Measurements from ENCODE around the gene TMEM266.

Gene TMEM266

GRCh38 chr15:76177491-76178040 lies 117.8 kb downstream of the TMEM266 start:
- no peak overlapping the region for H3K56ac ChIP-seq (ENCODE audit: low read length)
- H3K36me3 ChIP-seq (ENCODE audit: control insufficient read depth, insufficient read depth, low read length), result no peaks in the 10 kb centered on the region
- no peaks in the 10 kb centered on the region for H3K4me1 ChIP-seq (ENCODE audit: control insufficient read depth, low read depth, low read length)
- no peak overlapping the region for H2BK5ac ChIP-seq (ENCODE audit: low read length)
- no peak for DNase-seq
- H3K23ac ChIP-seq (ENCODE audit: low read length), result no peak overlapping the region
- H2AK5ac ChIP-seq (ENCODE audit: low read length), result no peak overlapping the region
- H3K27me3 ChIP-seq (ENCODE audit: insufficient read depth, low read length, poor library complexity), result no peaks in the 10 kb centered on the region
- H3K18ac ChIP-seq (ENCODE audit: low read length), result no peak overlapping the region
- H3K4me3 ChIP-seq (ENCODE audit: low read length), result no peak overlapping the region
- H3K27ac ChIP-seq (ENCODE audit: low read depth, low read length), result no peak overlapping the region
- no CpG with 5 or more reads among the region's 15 CpGs for WGBS (ENCODE audit: extremely low coverage, insufficient coverage, low lambda C conversion rate)
- H2BK15ac ChIP-seq (replicated peaks; ENCODE audit: low read depth), result no peak overlapping the region
- no peak overlapping the region for H3K4me2 ChIP-seq (ENCODE audit: low read length)
- no peak overlapping the region for H4K5ac ChIP-seq (ENCODE audit: low read length)
- no peaks in the 10 kb centered on the region for H3K79me1 ChIP-seq (ENCODE audit: low read length)
- no peak overlapping the region for H4K8ac ChIP-seq (ENCODE audit: low read depth, low read length)
- H2BK120ac ChIP-seq (ENCODE audit: low read depth, low read length), result no peak overlapping the region
- no peaks in the 10 kb centered on the region for H3K79me2 ChIP-seq (ENCODE audit: control insufficient read depth, insufficient read depth, low read length)
- no peak overlapping the region for H3K9ac ChIP-seq (ENCODE audit: low read length)
- no peak overlapping the region for H3K4ac ChIP-seq (ENCODE audit: low read depth, low read length)

GRCh38 chr15:76178296-76179000 lies 118.7 kb downstream of the TMEM266 start:
- H3K27me3 ChIP-seq (ENCODE audit: insufficient read depth, low read length, poor library complexity), result no peaks in the 10 kb centered on the region
- no peaks in the 10 kb centered on the region for H3K79me2 ChIP-seq (ENCODE audit: control insufficient read depth, insufficient read depth, low read length)
- no peak overlapping the region for H3K56ac ChIP-seq (ENCODE audit: low read length)
- no peak overlapping the region for H3K4me2 ChIP-seq (ENCODE audit: low read length)
- H3K79me1 ChIP-seq (ENCODE audit: low read length), result no peaks in the 10 kb centered on the region
- H3K23ac ChIP-seq (ENCODE audit: low read length), result no peak overlapping the region
- H3K4me3 ChIP-seq (ENCODE audit: low read length), result no peak overlapping the region
- no CpG with 5 or more reads among the region's 21 CpGs for WGBS (ENCODE audit: extremely low coverage, insufficient coverage, low lambda C conversion rate)
- H3K27ac ChIP-seq (ENCODE audit: low read depth, low read length), result no peak overlapping the region
- H2BK5ac ChIP-seq (ENCODE audit: low read length), result no peak overlapping the region
- DNase-seq, result no peak
- H2BK15ac ChIP-seq (replicated peaks; ENCODE audit: low read depth), result no peak overlapping the region
- H3K18ac ChIP-seq (ENCODE audit: low read length), result no peak overlapping the region
- H2AK5ac ChIP-seq (ENCODE audit: low read length), result no peak overlapping the region
- no peak overlapping the region for H3K9ac ChIP-seq (ENCODE audit: low read length)
- H2BK120ac ChIP-seq (ENCODE audit: low read depth, low read length), result no peak overlapping the region
- H3K4me1 ChIP-seq (ENCODE audit: control insufficient read depth, low read depth, low read length), result no peaks in the 10 kb centered on the region
- H4K5ac ChIP-seq (ENCODE audit: low read length), result no peak overlapping the region
- H3K36me3 ChIP-seq (ENCODE audit: control insufficient read depth, insufficient read depth, low read length), result no peaks in the 10 kb centered on the region
- H4K8ac ChIP-seq (ENCODE audit: low read depth, low read length), result no peak overlapping the region
- H3K4ac ChIP-seq (ENCODE audit: low read depth, low read length), result no peak overlapping the region

- H3K4me3 ChIP-seq (ENCODE audit: low read length), result no peak overlapping the region
- no CpG with 5 or more reads among the region's 4 CpGs for WGBS (ENCODE audit: extremely low coverage, insufficient coverage, low lambda C conversion rate)
- no peak for DNase-seq
- no peak overlapping the region for H2BK120ac ChIP-seq (ENCODE audit: low read depth, low read length)
- H3K4ac ChIP-seq (ENCODE audit: low read depth, low read length), result no peak overlapping the region
- no peaks in the 10 kb centered on the region for H3K79me1 ChIP-seq (ENCODE audit: low read length)
- no peak overlapping the region for H2BK5ac ChIP-seq (ENCODE audit: low read length)
- H3K79me2 ChIP-seq (ENCODE audit: control insufficient read depth, insufficient read depth, low read length), result no peaks in the 10 kb centered on the region
- H3K18ac ChIP-seq (ENCODE audit: low read length), result no peak overlapping the region
- H3K36me3 ChIP-seq (ENCODE audit: control insufficient read depth, insufficient read depth, low read length), result no peaks in the 10 kb centered on the region
- no peak overlapping the region for H3K9ac ChIP-seq (ENCODE audit: low read length)
- no peak overlapping the region for H2BK15ac ChIP-seq (replicated peaks; ENCODE audit: low read depth)
- H3K4me1 ChIP-seq (ENCODE audit: control insufficient read depth, low read depth, low read length), result no peaks in the 10 kb centered on the region
- H3K27ac ChIP-seq (ENCODE audit: low read depth, low read length), result no peak overlapping the region
- H3K23ac ChIP-seq (ENCODE audit: low read length), result no peak overlapping the region
- no peak overlapping the region for H2AK5ac ChIP-seq (ENCODE audit: low read length)
- no peaks in the 10 kb centered on the region for H3K27me3 ChIP-seq (ENCODE audit: insufficient read depth, low read length, poor library complexity)
- H3K4me2 ChIP-seq (ENCODE audit: low read length), result no peak overlapping the region
- H4K5ac ChIP-seq (ENCODE audit: low read length), result no peak overlapping the region
- no peak overlapping the region for H4K8ac ChIP-seq (ENCODE audit: low read depth, low read length)
- no peak overlapping the region for H3K56ac ChIP-seq (ENCODE audit: low read length)
Observed at GRCh38 chr15:76179023-76179422, 119.2 kb downstream of the TMEM266 start.

DNA sequence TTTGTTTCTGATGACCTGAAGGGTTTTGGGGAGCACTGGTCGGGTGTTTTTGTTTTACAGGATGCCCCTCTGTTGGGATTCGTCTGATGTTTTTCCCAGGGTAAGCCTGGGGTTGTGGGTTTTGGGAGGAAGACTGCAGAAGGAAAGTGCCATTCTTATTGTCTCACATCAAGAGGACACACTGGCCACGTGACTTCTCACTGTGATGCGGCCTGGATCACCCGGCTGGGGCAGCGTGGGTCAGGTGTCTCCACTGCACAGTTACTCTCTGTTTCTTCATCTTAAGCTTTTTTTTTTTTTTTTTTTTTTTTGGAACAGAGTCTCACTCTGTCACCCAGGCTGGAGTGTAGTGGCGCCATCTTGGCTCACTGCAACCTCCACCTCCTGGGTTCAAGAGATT lies 120.5 kb downstream of the TMEM266 start:
- WGBS (ENCODE audit: extremely low coverage, insufficient coverage, low lambda C conversion rate), result no CpG with 5 or more reads among the region's 7 CpGs
- H3K36me3 ChIP-seq (ENCODE audit: control insufficient read depth, insufficient read depth, low read length), result no peaks in the 10 kb centered on the region

GRCh38 chr15:76181705-76182107 lies 121.9 kb downstream of the TMEM266 start:
- H4K5ac ChIP-seq (ENCODE audit: low read length), result no peak overlapping the region
- H3K4ac ChIP-seq (ENCODE audit: low read depth, low read length), result no peak overlapping the region
- no peak overlapping the region for H2BK120ac ChIP-seq (ENCODE audit: low read depth, low read length)
- H3K27me3 ChIP-seq (ENCODE audit: insufficient read depth, low read length, poor library complexity), result no peaks in the 10 kb centered on the region
- no peak overlapping the region for H2BK5ac ChIP-seq (ENCODE audit: low read length)
- no peak overlapping the region for H3K9ac ChIP-seq (ENCODE audit: low read length)
- H2BK15ac ChIP-seq (replicated peaks; ENCODE audit: low read depth), result no peak overlapping the region
- no peak overlapping the region for H3K18ac ChIP-seq (ENCODE audit: low read length)
- H4K8ac ChIP-seq (ENCODE audit: low read depth, low read length), result no peak overlapping the region
- H3K4me1 ChIP-seq (ENCODE audit: control insufficient read depth, low read depth, low read length), result no peaks in the 10 kb centered on the region
- no peaks in the 10 kb centered on the region for H3K79me1 ChIP-seq (ENCODE audit: low read length)
- H3K27ac ChIP-seq (ENCODE audit: low read depth, low read length), result no peak overlapping the region
- H2AK5ac ChIP-seq (ENCODE audit: low read length), result no peak overlapping the region
- H3K4me3 ChIP-seq (ENCODE audit: low read length), result no peak overlapping the region
- H3K79me2 ChIP-seq (ENCODE audit: control insufficient read depth, insufficient read depth, low read length), result no peaks in the 10 kb centered on the region
- no CpG with 5 or more reads among the region's 9 CpGs for WGBS (ENCODE audit: extremely low coverage, insufficient coverage, low lambda C conversion rate)
- H3K23ac ChIP-seq (ENCODE audit: low read length), result no peak overlapping the region
- DNase-seq, result no peak
- no peak overlapping the region for H3K4me2 ChIP-seq (ENCODE audit: low read length)
- H3K36me3 ChIP-seq (ENCODE audit: control insufficient read depth, insufficient read depth, low read length), result no peaks in the 10 kb centered on the region
- no peak overlapping the region for H3K56ac ChIP-seq (ENCODE audit: low read length)

More for the DNA sequence above, 120.5 kb downstream of the TMEM266 start:
- H3K4me2 ChIP-seq (ENCODE audit: low read length), result no peak overlapping the region
- no peaks in the 10 kb centered on the region for H3K4me1 ChIP-seq (ENCODE audit: control insufficient read depth, low read depth, low read length)
- no peak overlapping the region for H4K5ac ChIP-seq (ENCODE audit: low read length)
- H3K56ac ChIP-seq (ENCODE audit: low read length), result no peak overlapping the region
- no peak overlapping the region for H2BK5ac ChIP-seq (ENCODE audit: low read length)
- no peak overlapping the region for H3K27ac ChIP-seq (ENCODE audit: low read depth, low read length)
- DNase-seq, result no peak
- no peak overlapping the region for H3K4ac ChIP-seq (ENCODE audit: low read depth, low read length)
- no peaks in the 10 kb centered on the region for H3K27me3 ChIP-seq (ENCODE audit: insufficient read depth, low read length, poor library complexity)
- H2BK15ac ChIP-seq (replicated peaks; ENCODE audit: low read depth), result no peak overlapping the region
- H3K9ac ChIP-seq (ENCODE audit: low read length), result no peak overlapping the region
- H3K79me2 ChIP-seq (ENCODE audit: control insufficient read depth, insufficient read depth, low read length), result no peaks in the 10 kb centered on the region
- no peak overlapping the region for H4K8ac ChIP-seq (ENCODE audit: low read depth, low read length)
- no peak overlapping the region for H2BK120ac ChIP-seq (ENCODE audit: low read depth, low read length)
- no peak overlapping the region for H3K23ac ChIP-seq (ENCODE audit: low read length)
- H3K79me1 ChIP-seq (ENCODE audit: low read length), result no peaks in the 10 kb centered on the region
- no peak overlapping the region for H3K4me3 ChIP-seq (ENCODE audit: low read length)
- no peak overlapping the region for H3K18ac ChIP-seq (ENCODE audit: low read length)
- no peak overlapping the region for H2AK5ac ChIP-seq (ENCODE audit: low read length)

Measured in mesendoderm (in vitro differentiated cells).